Inflammatory macrophage (primary cell): ENCODE measurements around the gene CIART.
"Not testable (repeated sequence)": the region's sequence is repeated elsewhere in the genome, so short reads cannot be mapped to it uniquely, and the experiment has no call there.

Experiments
- DNase-seq, 2 donors: peaks; one replicate each; pipeline ENCODE4 v3.0.0-alpha.2; 2020 to 2022

Gene CIART

DNA sequence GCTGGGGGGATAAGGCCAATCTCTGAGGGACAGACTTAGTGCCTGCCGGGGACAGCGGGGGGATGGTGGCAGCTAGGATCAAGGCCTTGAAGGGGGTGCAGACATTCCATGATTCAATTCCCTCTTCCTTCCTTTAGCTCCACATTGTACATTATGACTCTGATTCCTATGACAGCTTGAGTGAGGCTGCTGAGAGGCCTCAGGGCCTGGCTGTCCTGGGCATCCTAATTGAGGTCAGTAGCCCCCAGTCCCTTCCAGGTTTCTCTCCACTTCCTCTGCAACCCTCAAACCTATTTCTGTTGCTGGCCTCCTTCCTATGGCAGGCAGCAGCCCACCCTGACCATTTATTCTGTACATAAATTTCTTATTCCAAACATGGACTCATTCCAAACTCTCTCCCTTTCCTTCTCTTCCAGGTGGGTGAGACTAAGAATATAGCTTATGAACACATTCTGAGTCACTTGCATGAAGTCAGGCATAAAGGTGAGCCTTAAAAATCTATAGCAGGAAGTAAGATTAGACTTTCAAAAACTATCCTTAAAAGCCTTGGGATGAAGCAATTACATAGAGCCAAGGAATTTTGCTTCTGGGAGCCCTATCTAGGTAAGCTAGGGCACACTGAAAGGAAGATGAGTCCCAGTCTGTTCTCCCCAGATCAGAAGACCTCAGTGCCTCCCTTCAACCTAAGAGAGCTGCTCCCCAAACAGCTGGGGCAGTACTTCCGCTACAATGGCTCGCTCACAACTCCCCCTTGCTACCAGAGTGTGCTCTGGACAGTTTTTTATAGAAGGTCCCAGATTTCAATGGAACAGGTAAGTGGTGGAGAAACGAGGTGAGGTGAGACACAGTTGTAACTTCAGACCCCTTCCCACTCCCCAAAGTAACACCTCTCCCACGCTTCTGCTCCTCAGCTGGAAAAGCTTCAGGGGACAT, 19.7 kb upstream of the CIART start:
- DNase-seq, result peak in 1 of 2 donors; percentile 3

DNA sequence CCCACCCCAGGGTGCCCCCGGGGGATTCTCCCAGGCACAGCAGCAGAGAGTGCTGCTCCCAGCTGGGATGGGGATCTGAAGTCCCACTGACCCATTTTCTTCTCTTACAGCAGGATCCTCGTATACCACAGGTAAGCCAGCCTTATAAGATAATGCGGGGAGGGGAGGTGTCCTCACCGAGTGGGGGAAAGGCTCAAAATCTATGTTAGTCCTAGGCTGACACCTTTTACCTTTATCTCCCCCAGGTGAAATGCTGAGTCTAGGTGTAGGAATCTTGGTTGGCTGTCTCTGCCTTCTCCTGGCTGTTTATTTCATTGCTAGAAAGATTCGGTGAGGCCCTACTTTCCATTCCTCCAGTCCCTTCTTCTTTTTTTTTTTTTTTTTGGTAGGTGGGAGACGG, 18.8 kb upstream of the CIART start:
- no peak for DNase-seq

DNA sequence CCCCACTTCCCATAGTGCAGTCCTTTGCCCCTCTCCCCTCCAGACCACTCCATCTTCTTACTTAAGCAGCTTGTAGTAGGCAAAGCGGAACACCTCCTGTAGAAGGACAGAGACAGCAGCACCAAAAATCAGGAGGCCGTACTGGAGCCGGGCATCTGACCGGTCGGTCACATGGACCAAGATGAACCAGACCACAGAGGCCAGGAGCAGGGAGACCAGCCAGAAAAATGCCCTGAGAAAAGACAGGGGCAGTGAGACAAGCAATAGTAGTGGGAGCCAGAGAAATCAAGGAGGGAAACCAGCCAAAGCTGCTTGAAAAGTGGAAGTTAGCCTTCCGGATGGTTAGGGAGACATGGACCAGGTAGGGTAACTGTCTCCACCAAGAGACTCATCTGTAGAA, 14.5 kb upstream of the CIART start:
- no peak for DNase-seq

DNA sequence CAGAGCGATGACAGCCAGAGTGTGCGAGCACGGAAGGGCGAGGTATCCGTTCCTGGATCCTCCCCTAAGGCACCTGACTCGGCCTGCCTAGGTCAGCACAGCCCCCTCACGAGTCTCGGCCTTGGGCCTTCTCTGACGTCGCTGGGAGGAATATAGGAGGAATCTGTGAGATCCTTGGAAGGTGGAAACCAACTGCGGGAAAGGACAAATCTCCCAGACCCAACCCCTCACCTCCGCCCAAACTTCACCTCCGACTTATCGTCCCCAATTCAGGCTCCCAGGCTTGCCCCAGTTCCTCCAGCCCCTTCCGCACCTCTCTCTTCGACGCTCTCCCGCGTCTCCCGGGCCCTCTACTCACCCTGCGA, 14.0 kb upstream of the CIART start:
- peak; percentile 28 to 69 for DNase-seq

DNA sequence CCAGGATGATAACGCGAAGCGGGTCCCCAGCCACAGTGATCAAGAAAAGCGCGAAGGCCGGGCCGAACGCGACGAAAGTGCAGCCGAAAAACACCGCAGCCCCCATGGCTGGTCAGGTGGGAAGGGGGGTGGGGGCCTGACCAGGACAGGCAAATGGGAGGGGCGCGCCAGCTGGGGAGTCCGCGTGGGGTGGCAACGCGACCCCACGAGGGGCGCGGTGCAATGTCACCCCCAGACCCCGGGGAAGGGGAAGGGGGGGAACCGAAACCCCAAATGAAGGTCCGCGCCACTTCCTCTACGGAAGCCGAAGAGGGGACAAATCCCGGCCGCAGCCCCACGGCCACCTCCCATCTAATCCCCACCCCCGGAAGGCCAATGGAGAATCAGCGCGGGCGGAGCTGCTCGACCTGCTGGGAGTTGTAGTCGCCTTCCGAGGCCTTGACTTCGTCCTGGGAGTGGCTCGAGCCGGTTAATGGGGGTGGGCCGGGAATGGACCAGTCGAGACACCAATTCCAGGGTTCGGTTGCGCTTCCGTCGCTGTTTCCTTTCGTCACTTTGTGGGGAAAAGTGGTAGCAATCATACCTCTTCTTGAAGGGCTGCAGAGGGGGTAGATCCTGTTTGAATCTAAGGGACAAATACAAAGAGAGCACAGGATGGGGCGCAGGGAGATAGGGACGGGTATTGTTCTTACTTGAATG, 13.5 kb upstream of the CIART start, which contains the start of gene APH1A:
APH1A (minus strand) TSS at position 312 of the 699 bp plus-strand sequence; CDS start at position 106, 206 bp downstream.
- DNase-seq, result peak; percentile 98

DNA sequence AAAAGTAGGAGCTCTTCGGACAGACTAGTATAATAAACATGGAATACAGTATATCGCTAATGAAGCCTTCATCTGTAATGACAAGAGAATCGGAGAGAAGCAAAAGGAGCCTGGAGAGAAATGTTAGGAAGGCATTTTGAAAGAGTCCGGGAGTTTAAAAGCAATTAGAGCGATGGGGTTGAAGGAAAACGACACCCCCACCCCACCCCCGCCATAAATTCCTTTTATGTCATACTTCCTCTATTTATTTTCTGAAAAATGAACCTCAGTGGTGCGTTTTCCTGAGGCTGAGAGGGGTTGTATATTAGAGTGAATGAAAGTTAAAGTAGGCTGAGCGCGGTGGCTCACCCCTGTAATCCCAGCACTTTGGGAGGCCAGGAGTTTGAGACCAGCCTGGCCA, 12.9 kb upstream of the CIART start:
- DNase-seq, result peak; percentile 18 to 43

DNA sequence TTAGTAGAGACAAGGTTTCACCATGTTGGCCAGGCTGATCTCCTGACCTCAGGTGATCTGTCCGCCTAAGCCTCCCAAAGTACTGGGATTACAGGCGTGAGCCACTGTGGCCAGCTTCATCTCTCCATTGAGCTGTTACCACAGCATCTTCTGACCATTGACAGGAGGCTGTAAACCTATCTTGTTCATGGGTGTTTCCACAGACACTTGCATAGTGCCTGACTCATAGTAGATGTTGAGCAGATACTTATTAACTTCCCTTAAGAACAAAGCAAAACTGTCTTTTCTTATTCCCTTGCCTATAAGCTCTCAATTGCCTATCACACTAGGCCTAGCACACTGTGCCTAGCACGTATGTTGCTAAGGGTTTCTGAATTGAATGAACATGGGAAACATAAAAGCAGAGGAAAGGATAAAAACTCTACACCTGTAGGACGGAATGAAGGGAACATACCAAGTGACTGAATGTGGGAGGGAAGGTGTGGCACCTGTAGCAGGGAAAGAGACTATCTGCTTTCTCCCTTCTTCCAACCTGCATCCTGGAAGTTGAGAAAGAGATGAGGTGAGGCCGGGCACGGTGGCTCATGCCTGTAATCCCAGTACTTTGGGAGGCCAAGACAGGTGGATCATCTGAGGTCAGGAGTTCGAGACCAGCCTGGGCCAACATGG, 10.9 kb upstream of the CIART start:
- peak; percentile 41 to 46 for DNase-seq

DNA sequence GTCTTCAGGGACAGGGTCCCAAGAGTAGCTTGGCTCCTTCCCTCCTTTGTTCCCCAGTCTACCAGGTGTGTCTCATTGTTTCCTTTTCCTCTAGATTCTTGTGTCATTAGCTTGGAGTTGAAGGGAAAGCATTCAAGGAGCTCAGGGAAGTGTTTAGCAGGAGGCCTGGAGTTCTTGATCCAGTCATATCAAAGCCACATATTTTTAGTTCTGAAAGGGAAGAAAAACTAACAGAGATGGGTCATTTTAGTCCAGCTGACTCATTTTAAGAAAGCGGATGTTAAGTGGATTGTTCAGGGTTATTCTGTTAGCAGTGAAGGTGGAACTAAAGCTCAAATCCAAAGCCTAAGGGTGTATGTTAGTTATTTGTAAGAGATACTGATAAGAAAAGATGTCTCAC, 9.0 kb upstream of the CIART start:
- DNase-seq, result peak; percentile 13 to 36

DNA sequence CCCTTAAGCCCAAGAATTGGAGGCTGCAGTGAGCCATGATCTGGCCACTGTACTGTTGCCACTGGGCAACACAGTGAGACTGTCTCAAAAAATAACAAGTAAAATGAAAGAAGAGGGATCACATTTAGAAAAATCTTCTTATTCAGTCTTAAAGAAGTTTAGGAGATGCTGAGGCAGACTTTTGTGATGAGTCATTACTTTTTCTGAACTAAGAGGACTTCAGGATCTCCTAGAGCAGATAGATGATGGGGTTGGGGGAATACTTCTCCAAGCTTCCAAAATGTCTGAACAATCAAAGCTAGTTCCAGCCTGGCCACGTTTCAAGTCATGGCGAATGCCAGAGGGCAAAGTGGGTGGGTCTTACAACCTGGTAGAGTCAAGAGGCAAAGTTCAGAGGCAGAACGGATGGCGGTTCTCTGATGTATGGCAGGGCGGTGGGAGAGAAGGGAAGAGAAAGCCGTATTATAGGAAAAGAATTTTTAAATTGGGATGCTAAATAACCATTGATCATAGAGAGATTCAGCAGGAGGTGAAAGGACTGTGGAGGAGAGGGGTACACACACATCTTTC, 2.1 kb upstream of the CIART start:
- DNase-seq, result no peak

DNA sequence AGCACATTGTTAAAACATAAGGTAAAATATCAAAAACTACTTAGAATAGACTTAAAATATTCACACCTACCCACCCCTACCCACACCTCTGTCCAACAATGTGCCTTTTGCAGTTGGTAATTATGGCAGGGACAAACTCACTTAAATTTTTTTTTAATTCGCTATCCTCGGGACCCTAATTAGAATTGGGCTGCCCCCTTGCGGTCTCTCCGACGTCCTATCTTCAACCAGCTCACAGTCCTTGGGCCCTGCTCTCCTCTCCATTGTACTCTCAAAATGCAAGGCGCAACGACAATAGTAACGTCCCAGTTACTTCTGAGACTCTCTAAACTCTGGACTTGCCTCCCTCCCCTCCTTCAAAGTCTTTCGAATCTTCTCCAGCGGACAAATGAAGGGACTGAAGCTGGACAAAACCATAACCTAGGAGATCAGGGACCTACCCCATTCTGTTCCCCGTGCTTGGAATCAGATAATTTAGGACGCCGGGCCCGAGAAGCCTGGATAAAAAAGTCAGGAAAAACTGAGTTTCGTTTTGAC, 1.1 kb upstream of the CIART start:
- DNase-seq, result peak; percentile 68 to 72

DNA sequence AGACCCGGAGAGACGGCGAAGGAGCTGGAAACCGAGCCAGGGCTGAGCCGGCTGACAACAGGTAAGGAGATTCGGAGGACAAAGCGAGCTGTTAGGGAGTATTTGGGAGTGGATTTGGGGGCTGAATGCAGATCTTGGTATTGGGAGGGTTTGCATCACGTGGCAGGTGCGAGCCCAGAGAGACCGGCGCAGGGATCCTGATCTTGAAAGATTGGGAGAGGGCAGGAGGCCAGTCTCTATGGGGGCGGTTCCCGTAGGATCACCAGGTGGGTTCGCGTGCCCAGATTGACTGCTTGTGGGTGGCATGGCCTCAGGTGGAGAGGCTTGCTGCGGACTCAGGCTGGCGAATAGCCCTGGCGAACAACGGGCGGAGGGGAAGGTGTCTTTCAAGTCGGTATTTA, 204 bp downstream of the CIART start:
- DNase-seq, result no peak

DNA sequence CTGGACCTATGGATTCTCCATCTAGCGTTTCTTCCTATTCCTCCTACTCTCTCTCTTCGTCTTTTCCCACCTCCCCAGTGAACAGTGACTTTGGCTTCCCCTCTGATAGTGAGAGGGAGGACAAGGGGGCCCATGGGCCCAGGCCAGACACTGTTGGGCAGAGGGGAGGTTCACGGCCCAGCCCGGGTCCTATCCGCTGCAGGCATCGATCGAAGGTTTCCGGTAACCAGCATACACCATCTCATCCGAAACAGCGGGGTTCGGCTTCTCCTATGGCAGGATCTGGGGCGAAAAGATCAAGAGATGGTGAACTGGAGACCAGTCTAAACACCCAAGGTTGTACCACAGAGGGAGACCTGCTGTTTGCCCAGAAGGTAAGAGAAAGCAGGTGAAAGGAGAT, 906 bp downstream of the CIART start:
- no peak for DNase-seq

DNA sequence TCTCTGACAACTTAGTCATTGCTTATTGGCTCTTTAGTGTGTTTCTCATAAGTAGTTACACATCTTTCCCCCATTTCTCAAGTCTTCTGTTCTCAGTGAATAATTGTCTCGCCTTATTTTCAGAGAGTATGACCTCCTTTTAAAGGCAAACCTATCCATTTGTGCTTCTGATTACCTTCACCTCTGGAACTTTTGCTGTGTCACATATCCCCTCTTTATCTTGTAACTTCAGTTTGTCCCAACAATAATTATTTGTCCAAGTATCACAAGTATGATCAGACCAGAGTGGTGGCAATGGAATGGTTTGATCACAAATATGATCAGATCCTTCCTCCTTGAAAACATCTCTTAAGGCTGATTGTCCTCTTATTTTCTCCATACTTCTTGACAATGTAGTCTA, 6.0 kb downstream of the CIART start:
- no peak for DNase-seq

DNA sequence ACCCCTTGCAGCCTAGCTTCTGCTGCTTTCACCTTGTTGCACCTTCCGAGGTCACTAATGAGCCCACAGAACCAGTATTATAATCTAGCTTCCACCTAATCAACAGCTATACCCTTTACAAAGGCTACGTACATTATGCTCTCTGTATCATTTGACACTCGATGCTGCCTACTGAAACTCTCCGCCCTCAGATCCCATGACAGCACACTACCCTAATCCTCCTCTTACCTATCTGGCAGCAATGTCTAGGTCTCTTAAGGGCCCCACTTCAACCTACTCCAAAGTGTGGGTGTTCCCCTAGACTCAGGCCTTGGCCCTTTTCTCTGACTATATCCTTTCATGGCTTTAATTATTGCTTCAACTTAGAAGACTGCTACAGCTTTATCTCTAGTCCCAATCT, 6.5 kb downstream of the CIART start:
- DNase-seq, result no peak

DNA sequence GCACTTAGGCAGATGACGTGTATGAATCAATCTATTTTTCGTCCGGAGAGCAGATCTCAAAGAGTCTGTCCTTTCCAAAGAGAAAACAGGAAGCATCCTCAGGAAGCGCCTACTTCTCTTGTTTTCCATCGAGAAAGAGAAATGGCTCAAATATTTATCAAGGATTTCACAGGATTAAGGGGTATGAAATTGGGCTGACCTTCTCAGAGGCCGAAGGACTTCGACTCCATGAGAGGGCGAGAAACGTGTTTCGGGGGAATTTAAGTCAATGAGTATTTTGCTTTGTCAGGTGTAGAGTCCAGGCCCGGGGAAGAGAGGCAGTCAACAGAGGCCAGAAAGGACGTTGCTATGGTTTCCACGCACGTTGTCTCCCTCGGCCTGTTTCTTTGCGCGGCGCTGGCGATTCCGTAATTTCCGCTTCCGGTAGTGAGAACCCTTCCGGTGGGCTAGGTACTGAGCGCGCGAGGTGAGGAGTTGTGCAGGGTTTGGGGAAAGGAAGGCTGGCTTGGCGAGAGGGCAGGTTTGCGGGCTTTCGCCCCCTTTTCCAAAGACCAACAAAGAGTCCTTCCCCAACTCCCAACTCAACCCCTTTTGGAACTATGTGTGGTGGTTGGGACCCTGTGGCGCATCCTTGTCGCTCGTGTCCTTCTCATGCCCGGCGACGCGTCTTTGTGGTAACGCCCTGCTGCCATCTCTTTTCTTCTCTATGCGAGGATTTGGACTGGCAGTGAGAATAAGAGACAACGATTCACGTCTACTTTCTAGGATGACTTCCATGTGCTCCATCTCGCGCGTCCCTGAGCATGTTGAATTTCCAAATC, 11.3 kb downstream of the CIART start, which contains the start of gene MRPS21:
MRPS21 (plus strand) TSS at position 429 of the 821 bp plus-strand sequence. CDS start 506 bp downstream, outside the sequence.
- DNase-seq, result peak; percentile 90 to 91

DNA sequence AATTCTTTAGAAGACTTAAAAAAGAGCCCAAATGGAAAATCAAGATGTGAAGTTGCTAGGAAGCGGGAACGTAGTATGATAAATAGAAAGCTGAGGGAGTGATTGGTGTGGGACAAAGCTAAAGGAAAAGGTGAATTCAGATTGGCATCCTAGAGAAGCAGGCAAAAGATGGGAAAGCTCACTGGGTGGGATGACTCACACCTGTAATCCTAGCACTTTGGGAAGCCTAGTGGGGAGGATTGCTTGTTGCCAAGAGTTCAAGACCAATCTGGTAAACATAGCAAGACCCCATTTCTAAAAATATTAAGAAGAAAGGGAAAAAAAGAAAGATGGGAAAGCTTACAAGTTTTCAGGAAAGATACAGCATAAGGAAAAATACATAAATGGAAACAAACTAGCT, 13.1 kb downstream of the CIART start:
- DNase-seq, result no peak

DNA sequence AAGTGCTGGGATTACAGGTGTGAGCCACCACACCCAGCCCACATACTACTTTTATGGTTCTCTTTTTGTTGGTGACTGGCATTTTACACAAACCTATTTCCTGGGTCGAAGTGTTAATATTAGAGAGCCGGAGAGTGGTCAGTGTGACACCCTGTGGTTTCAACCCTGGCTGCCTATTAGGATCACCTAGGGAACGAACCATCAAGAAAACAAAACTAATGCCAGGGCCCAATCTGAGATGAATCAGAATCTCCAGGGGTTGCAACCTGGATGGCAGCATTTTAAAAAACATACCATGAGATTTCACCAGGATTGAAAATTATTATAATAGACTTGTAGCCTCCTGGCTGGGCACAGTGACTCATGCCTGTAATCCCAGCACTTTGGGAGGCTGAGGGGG, 17.4 kb downstream of the CIART start:
- DNase-seq, result no peak

DNA sequence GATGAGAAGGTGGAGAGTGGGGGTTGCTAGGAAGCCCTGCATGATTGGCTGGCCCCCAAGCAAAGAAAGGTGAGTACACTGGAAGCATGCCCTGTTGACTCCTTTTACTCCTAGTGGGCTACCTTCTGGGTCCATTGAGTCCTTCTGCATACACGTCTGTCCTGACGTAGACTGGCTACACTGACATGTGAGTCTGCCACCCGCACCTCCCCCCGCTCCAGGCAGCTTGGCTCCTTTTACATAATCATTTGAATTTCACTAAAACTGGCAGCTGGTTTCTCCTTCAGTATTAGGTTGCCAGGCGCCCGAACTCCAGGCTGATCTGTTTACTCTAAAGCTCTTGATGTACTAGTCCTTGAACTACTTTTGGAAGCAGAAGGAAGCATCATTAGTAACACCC, 20.0 kb downstream of the CIART start:
- no peak for DNase-seq

DNA sequence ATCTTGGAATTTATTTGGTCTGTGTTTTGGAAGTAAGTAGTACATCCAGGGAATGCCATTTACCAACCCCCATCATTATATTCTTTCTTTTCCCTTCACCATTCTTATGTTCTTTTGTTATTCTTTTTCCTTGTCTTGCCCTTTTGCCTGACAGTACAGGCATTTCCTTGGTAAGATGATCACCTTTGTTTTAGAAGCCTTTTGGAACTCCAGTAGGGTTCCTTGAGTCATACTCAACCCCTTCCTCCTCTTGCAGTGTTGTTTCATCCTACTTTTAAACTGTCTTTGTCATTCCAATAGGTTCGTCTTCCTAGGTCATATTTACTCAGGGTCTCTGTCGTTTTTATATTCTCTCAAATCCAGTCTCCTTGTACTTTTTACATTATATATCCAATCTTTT, 20.5 kb downstream of the CIART start:
- no peak for DNase-seq

DNA sequence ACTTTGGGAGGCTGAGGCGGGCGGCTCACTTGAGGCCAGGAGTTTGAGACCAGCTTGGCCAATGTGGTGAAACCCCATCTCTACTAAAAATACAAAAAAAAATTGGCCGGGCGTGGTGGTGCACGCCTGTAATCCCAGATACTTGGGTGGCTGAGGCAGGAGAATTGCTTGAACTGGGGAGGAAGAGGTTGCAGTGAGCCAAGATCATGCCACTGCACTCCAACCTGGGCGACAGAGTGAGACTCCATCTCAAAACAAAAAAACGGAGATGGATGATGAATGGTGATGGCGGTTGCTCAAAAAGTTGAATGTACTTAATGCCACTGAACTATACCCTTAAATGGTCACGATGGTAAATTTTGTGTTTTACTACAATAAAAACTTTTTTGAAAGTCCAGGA, 26.2 kb downstream of the CIART start:
- DNase-seq, result not testable (repeated sequence)

DNA sequence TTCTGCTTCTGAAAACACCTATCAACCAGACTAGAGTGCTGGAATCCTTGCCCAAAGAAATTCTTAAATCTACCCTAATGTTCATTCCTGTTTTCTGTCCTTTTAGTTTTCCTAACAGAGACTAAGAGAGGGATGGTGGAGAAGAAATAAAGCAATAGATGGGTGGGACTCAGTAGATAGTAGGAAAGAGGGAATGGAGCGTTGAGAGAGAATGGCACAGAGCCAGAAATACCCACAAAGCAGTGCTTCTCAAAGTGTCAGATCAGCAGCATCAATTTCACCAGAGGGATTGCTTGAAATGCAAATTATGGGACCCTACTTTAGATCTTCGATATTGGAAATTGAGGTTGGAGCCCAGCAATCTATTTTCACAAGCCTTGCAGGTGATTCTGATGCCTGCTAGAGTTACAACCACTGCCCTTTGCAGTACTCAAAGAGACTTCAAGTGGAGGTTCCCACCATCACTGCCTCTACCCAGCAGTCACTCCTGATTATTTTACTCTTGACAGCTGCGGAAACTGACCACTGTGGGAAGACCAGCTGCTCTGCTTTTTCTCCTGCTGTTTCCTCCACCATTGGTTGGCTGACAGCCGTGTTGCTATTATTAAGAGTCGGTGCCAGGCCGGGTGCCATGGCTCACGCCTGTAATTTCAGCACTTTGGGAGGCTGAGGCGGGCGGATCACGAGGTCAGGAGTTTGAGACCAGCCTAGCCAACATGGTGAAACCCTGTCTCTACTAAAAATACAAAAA, 27.6 kb downstream of the CIART start:
- no peak for DNase-seq
